Mesenteric fat pad (tissue), 1 donor: Measurements from ENCODE around the gene ALDH3A2. TPM values are rescaled to one million over a fixed set of nuclear protein-coding genes. Genes with fewer than 3 reads are reported as not detected.
"Not testable (repeated sequence)": the region's sequence is repeated elsewhere in the genome, so short reads cannot be mapped to it uniquely, and the experiment has no call there.

Experiments used
- DNase-seq: peaks from one replicate; pipeline ENCODE4 v3.0.0-alpha.2; 2020; ENCODE audit warnings: low spot score
- total RNA-seq: library from RNA; stranded (reverse); fragmentation: NEBNext Ultra II Directional; extraction: Animal tissue kit (Norgen Biotek cat#: 25700); gene quantifications from one replicate; pipeline ENCODE4 v1.2.1, GENCODE V29; 2021
- donor health status: DM: yes; HTN: yes; CAD: no.

The ALDH3A2 gene
- total RNA-seq, 1 donor from 2014 or later, result 107 TPM

DNA sequence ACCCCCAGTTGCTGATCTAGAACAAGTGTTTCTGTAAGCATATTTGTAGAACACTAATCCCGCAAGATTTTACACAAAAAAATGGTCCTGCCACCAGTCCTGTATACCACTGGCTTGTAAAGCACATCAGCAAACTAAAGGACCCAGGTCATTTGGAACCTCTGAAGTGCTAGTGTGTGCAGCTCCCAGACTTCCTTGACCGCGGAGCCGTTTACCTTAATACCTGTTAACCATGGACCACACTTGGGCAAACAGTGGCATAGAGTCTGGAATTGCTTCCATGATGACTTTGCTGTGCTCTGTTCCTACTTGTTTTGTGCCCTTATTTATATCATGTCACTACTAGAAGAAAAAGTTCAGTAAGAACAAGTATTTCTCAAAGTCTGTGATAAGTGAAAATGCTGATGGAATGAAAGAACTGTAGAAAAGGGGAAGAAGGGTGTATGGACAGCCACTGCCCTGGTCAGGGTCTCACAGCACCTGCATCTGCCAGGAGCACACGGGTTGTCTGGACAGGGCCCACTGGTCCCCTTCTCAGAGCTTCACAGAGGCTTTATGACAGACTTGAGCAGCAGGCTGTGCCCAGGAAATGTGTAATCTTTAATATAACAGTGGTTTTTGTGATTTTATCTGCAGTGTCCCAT lies 29.3 kb downstream of the ALDH3A2 start:
- no peak for DNase-seq

DNA sequence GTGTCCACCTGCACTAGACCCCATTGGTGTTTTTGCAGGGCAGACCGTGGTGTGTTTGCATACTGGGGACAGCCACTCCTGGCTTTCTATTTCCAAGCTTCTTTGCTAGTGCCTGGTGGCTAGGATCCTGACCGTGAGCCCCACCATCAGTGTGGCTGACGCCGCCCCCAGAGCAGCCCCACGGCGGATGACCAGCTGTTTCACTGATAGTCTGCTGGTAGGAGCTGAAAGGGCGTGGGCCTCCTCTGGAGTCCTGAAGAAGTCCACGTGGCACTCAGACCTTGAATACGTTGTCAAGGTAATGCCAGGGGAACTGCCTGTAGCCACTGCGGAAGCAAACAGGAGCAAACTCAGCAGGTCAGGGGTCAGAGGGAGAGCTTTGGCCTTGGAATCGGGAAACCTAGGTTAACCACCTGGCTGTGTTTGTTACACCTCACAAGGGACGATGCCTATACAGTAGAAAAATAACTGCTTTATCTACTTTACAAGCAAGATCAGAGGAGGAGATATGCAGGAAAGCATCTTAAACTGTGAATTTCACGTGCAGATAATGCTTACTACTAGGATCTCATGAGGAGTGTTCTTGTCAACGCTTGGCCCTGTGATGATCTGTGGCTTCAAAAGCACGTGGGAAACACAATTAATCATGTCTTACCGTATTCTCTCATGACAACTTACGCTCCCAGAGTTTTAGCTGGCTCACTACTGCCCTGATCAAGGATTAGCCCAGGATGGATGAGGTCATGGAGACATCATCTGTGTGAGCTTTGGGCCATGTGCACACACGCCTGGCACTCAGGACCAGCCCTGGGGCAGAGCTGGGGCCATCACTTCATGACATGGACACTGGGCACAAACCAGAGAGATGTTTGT lies 30.3 kb downstream of the ALDH3A2 start:
- DNase-seq, result no peak

DNA sequence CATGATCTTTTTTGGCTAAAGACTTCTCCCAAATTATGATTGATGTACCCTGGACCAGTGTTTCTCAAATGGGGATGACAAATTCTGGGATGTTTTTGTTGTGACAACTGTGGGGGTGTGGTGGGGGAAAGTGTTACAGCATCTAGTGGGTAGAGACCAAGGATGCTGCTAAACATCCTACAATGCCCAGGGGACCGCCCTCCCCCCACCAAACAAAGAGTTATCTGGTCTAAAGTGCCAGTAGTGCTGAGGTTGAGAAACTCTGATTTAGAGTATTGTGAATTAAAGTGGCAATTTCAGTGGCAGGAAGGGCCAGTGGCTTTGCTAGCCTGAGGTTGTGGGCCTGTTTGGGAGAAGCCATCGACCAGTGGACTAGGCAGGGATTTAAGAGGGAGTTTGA lies 34.6 kb downstream of the ALDH3A2 start:
- no peak for DNase-seq

DNA sequence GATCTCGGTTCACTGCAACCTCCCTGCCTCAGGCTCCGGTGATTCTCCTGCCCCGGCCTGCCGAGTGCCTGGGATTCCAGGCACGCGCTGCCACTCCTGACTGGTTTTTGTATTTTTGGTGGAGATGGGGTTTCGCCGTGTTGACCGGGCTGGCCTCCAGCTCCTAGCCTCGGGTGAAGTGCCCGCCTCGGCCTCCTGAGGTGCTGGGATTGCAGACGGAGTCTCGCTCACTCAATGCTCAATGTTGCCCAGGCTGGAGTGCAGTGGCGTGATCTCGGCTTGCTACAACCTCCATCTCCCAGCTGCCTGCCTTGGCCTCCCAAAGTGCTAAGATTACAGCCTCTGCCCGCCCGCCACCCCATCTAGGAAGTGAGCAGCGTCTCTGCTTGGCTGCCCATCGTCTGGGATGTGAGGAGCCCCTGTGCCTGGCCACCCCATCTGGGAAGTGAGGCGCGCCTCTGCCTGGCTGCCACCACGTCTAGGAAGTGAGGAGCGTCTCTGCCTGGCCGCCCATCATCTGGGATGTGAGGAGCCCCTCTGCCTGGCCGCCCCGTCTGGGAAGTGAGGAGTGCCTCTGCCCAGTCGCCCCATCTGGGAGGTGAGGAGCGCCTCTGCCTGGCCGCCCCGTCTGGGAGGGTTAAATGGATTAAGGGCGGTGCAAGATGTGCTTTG lies 36.5 kb downstream of the ALDH3A2 start:
- not testable (repeated sequence) for DNase-seq

- no peak for DNase-seq
Measured at GRCh38 chr17:19686400-19687090, 38.0 kb downstream of the ALDH3A2 start.

- DNase-seq, result peak; percentile 30
Measured at GRCh38 chr17:19702217-19702641, 53.7 kb downstream of the ALDH3A2 start.

DNA sequence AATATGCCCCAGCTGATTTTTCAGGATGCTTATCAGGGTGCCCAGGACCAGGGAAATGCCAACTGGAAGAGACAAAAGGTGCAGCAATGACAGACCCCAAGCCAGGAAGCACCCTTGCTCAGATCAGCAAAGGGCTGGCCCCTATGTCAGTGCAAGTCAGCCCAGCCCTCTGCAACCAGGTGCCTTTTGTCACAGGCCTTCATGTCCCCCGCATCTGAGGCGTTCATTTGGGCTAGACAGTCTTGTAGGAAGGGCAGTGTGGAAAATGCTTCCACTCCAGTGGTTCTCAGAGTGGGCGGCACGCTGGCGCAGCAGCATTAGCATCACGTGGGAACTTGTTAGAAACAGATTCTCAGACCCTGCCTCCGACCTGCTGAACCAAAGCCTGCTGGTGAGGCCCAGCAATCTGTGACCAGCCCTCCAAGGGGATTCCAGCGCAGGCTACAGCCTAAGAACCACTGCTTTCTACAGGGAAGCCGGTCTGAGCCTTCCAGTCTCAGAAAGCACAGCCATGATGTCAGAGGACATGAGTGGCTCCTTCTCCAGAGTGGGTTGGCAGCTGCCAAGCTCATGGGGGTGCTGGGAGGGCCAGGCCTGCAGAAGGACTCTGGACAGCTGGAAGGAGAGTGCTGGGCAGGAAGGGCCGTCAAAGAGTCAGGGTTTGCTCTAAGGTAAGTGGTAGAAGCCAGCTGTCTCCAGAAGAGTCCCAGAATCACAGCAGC lies 54.7 kb downstream of the ALDH3A2 start:
- peak; percentile 87 for DNase-seq

- DNase-seq, result peak; percentile 67
Measured at GRCh38 chr17:19703828-19704613, 55.5 kb downstream of the ALDH3A2 start.

GRCh38 chr17:19705201-19705600 lies 56.6 kb downstream of the ALDH3A2 start:
- DNase-seq, result peak; percentile 65

GRCh38 chr17:19705771-19706770 lies 57.5 kb downstream of the ALDH3A2 start:
- DNase-seq, result peak; percentile 81

DNA sequence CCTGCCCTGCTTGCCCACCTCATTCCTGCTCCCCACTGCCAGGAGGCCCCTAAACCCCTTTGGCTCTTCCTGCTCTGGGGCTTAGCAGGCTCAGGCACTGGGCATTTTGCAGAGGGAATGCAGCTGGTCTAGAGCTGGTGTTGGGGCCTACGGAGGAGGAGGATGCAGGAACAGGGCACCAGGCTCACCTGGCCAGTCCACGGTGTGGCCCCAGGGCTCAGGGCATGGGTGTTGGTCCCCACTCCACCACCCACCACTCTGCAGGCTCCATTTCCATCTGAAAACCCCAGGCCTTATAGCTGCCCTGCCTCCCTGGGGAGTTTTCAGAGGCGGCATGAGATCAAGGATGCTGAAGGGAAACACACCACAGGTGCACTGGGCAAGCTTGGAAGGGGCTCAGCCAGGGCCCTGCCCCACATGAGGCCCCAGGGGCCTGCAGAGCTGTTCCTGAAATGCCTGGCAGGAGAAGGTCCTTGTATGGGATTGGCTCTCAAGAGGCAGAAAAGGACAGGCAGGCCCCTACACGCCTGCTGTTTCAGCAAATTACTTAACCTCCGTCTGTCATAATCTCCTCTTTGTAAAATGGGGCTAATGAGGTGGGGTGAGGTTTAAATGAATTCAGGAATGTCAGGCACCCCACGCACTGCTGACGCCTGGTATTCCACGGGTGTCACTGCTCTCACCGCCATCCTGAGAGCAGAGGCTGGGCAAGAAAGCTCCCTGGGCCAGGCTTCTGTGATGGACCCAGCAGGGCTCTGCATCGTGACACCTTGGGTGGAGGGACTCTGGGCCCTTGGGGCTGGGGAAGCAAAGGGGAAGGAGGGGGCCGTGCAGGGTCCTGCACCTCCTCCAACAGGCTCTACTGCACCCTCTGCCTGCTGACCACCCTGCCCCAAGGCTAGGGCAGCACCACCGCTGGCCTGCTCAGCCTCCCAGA lies 58.5 kb downstream of the ALDH3A2 start:
- peak; percentile 79 for DNase-seq

DNA sequence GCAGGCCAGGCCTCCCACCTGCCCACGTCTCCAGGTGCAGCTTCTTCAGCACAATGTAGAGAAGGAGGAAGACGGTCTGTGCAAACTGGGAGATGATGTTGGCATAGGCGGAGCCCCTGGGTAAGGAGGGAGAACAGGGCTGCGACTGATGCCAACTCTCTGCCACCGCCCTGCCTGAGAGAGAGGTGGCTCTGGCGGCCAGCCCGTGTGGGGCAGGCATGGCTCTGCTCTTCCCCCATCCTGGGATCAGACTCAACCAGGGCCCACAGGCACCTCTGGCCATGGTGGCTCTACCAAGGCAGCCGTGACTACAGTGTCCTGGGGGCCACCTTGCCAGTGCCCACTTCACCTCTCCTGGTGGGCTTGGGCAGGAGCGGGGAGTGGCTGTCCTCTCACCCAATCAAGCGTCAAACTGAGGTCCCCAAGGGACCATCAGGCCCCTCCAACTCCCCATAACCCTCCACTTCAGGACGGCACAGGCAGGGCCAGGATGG lies 59.2 kb downstream of the ALDH3A2 start:
- peak; percentile 71 for DNase-seq

DNA sequence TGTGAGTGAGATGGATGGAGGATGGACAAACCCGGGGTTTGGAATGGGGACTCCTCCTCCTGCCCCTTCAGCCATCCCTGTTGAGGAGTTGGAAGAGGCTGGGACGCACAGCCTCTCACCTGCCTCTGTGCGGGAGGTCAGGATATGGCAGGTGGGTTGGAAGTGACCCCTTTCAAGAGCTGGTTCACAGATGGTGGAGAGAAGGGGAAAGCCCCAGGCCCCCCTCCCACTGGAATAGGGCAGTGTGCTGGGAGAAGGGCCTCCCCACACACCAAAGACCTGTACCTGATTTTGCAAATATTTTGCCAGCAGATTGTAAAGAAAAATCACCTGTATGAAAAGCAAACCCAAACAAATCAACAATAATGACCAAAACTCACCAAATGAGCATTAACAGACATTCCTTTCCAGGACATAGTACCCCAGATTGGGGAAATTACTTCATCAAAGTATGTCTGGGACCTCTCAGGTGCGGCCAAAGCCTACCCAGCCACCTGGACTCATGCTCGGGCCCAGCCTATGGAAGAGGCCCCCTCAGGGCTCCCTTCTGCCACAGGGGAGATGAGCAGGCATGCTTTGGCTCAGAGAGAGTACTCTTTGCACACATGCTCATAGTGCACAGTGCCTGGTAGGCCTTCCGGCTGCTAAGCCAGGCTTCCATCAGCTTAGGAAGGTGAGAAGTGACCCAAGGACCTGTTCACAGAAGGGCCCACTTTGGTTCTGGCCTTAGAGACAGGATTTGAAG lies 60.1 kb downstream of the ALDH3A2 start:
- DNase-seq, result peak; percentile 88

DNA sequence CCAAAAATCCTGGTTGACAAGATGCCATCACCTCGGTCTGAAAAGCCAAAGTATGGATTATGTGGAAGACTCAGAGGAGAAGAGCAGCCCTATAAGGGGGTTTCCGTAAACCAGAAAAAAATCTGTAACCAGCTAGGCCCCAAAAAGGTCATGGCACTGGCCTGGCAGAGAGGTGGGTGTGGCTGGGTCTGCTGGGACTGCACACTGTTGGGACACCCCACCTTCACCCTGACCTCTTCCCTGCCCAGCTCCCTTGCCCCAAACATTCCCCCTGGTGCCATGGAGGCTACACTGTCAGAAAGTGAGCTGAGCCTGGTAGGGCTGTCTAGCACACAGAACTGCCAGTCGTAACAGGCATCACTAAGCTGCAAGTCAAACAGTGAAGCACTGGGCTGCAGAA lies 61.3 kb downstream of the ALDH3A2 start:
- peak; percentile 45 for DNase-seq

DNA sequence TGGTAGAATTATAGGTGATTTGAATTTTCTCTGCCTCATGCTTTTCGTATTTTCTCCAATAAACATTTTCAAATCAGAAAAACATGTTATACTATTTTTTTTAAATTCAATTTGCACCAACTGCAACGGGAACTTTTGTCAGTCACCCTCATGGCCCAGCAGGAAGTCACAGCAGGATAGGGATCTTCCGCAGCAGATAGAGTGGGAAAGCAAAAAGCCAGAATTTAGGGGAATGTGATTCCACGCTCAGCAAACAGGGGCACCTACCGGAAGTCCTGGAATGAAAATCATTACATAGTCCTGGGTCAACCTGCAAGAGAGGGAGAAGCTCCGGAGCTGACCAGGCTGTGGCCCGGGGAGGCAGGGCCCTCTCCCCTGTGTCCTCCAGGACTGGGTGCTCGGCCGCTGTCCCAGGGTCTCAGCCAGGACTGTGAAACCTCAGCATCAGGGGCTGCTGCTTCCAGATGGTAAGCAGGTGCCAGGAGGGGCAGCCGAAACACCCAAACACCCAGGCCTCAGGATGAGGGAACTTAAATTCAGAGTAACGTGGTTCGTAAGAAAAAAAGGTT lies 64.0 kb downstream of the ALDH3A2 start:
- peak; percentile 55 for DNase-seq

GRCh38 chr17:19713462-19713861 lies 64.9 kb downstream of the ALDH3A2 start:
- no peak for DNase-seq
